Upper lobe of left lung (tissue), 4 donors: ENCODE measurements around the gene AAK1.

Experiments used
- CTCF ChIP-seq, 6 experiments: fragments of 450-650 bp in 4 of 6; fragments of 200-600 bp in 2 of 6; sonication (generic) in 2 of 6; IDR thresholded peaks; one replicate each; pipeline ENCODE4 v1.5.1; 2016 to 2019; ENCODE audit warnings: antibody characterized with exemption in 6 of 6
- POLR2A ChIP-seq, 4 donors: fragments of 450-650 bp; IDR thresholded peaks; one replicate each; pipeline ENCODE4 v1.5.1; 2016 to 2017; ENCODE audit warnings: antibody characterized with exemption in 4 of 4, mild to moderate bottlenecking in 2 of 4
- POLR2AphosphoS5 ChIP-seq, 2 donors: sonication (generic); formaldehyde crosslinking; IDR thresholded peaks; one replicate each; pipeline ENCODE4 v1.5.1; 2017; ENCODE audit warnings: antibody characterized with exemption in 2 of 2

- TF ChIP-seq POLR2A (IDR thresholded peaks at IDR 0.05) (no peak), CTCF (IDR thresholded peaks at IDR 0.05) (no peak), POLR2AphosphoS5 (IDR thresholded peaks at IDR 0.05) (no peak)
These were observed 63.1 kb downstream of the AAK1 start for GRCh38 chr2:69580486-69580885.
